NOMO-1 treated with dmso at 0.1 percent for 144 hours (cell line): ENCODE measurements around the gene METTL8.
A peak's percentile ranks its signal among the peaks of the same experiment; 100 is the strongest.

ENCODE experiments used
- DNase-seq: peaks from one replicate; lab custom pipeline; 2025; ENCODE audit not compliant: unreplicated experiment; lab: John Stamatoyannopoulos, UW

Gene METTL8

GRCh38 chr2:171433763-171434012 lies at the start of gene METTL8:
TSS of gene METTL8 (minus strand) at chr2:171433990. CDS start at chr2:171392185, 41,805 bp downstream.
- no peak for DNase-seq

GRCh38 chr2:171482877-171483276 lies 49.1 kb upstream of the METTL8 start:
- DNase-seq, result no peak

- no peak for DNase-seq
Measured at GRCh38 chr2:171482308-171482707, 48.5 kb upstream of the METTL8 start.

- no peak for DNase-seq
Measured at GRCh38 chr2:171480908-171481307, 47.1 kb upstream of the METTL8 start.

GRCh38 chr2:171479154-171479814 lies 45.5 kb upstream of the METTL8 start:
- no peak for DNase-seq

GRCh38 chr2:171478345-171478744 lies 44.6 kb upstream of the METTL8 start:
- DNase-seq, result no peak

- no peak for DNase-seq
Measured at GRCh38 chr2:171475979-171476378, 42.2 kb upstream of the METTL8 start.

GRCh38 chr2:171470129-171470528 lies 36.3 kb upstream of the METTL8 start:
- no peak for DNase-seq

GRCh38 chr2:171469176-171469575 lies 35.4 kb upstream of the METTL8 start:
- DNase-seq, result no peak

- no peak for DNase-seq
Measured at GRCh38 chr2:171460537-171460936, 26.7 kb upstream of the METTL8 start.

- DNase-seq, result no peak
Measured at GRCh38 chr2:171459498-171459897, 25.7 kb upstream of the METTL8 start.

- DNase-seq, result no peak
Measured at GRCh38 chr2:171452773-171453172, 19.0 kb upstream of the METTL8 start.

- DNase-seq, result no peak
Measured at GRCh38 chr2:171451074-171451473, 17.3 kb upstream of the METTL8 start.

GRCh38 chr2:171447675-171448074 lies 13.9 kb upstream of the METTL8 start:
- DNase-seq, result no peak

- no peak for DNase-seq
Measured at GRCh38 chr2:171441470-171441869, 7.7 kb upstream of the METTL8 start.

- DNase-seq, result no peak
Measured at GRCh38 chr2:171436307-171436706, 2.5 kb upstream of the METTL8 start.

GRCh38 chr2:171434013-171434989 lies 511 bp upstream of the METTL8 start, which contains the start of gene DCAF17:
TSS of gene DCAF17 (plus strand) at chr2:171434226. CDS start at chr2:171434578, 352 bp downstream.
- DNase-seq, result peak; percentile 96

GRCh38 chr2:171432969-171433762 lies 624 bp downstream of the METTL8 start:
- DNase-seq, result no peak

- no peak for DNase-seq
Measured at GRCh38 chr2:171432206-171432968, 1.4 kb downstream of the METTL8 start.

GRCh38 chr2:171431677-171432167 lies 2.1 kb downstream of the METTL8 start:
- no peak for DNase-seq
